HCT116 (cell line): ENCODE data around the gene HPD. TPM values are rescaled to one million over a fixed set of nuclear protein-coding genes. Genes with fewer than 3 reads are reported as not detected.

Source experiments
- ATAC-seq: fragments of 200-7000 bp; cut with Tn5 transposase; 2 replicates; pipeline ENCODE4 v1.9.1; 2020; ENCODE audit warnings: mild to moderate bottlenecking, moderate library complexity
- BruUV-seq: library from RNA; stranded (reverse); fragments of 400-500 nt; replicated peaks from 2 replicates; lab custom pipeline; 2021; lab: Mats Ljungman, UMichigan
- CTCF ChIA-PET: fragments of 300-600 bp; sonication (Branson Sonifier 250); formaldehyde crosslinking; loops from one replicate; lab custom pipeline; 2021; ENCODE audit warnings: antibody characterized with exemption; lab: Charles Lee
- POLR2A ChIA-PET: fragments of 300-600, 350-600 bp; sonication (Branson Sonifier 250); formaldehyde crosslinking; loops from one replicate; lab custom pipeline; 2021; ENCODE audit warnings: antibody characterized with exemption; lab: Charles Lee
- RAD21 ChIA-PET, 2 experiments: fragments of 300-600 bp; sonication (Branson Sonifier 250); formaldehyde crosslinking; loops; one replicate each; lab custom pipeline; 2023; ENCODE audit warnings: low total read pairs in 2 of 2; ENCODE audit not compliant: uncharacterized antibody in 2 of 2, unreplicated experiment in 2 of 2, low non-redundant PET in 1 of 2; lab: Charles Lee
- DNase-seq: peaks from one replicate; pipeline ENCODE4 v3.0.0-alpha.2; 2010; ENCODE audit warnings: low read depth, low spot score
- H2AFZ ChIP-seq: fragments of 200-600 bp; shearing (Covaris generic), sonication (generic); 2 replicates; pipeline ENCODE4 v1.6.1; 2017; ENCODE audit warnings: low read depth, mixed run types, mixed read lengths, antibody characterized with exemption, low read length; ENCODE audit not compliant: poor library complexity, severe bottlenecking
- H3K27ac ChIP-seq: 2 replicates; pipeline ENCODE4 v1.5.1; 2012; ENCODE audit warnings: low read depth, low read length
- H3K27me3 ChIP-seq: fragments of 200-600 bp; sonication (generic); 2 replicates; pipeline ENCODE4 v1.6.1; 2016; ENCODE audit warnings: mixed run types, low read length, mixed read lengths; ENCODE audit not compliant: insufficient read depth
- H3K36me3 ChIP-seq, 2 experiments: fragments of 200-500 bp in 1 of 2; fragments of 200-600 bp in 1 of 2; sonication (Bioruptor generic) in 1 of 2; sonication (generic) in 1 of 2; 2 replicates each; pipeline versions ENCODE4 v1.5.1 to v1.6.1; 2014 to 2016; ENCODE audit warnings: low read length in 2 of 2, inconsistent platforms in 1 of 2, mixed read lengths in 1 of 2, mixed run types in 1 of 2; ENCODE audit not compliant: insufficient read depth in 2 of 2, control insufficient read depth in 1 of 2
- H3K4me1 ChIP-seq, 2 experiments: fragments of 200-600 bp in 1 of 2; sonication (generic) in 1 of 2; 2 replicates each; pipeline versions ENCODE4 v1.5.1 to v1.6.1; 2012 to 2017; ENCODE audit warnings: low read length in 2 of 2, inconsistent platforms in 1 of 2, mild to moderate bottlenecking in 1 of 2, mixed read lengths in 1 of 2, mixed run types in 1 of 2, moderate library complexity in 1 of 2; ENCODE audit not compliant: insufficient read depth in 2 of 2, control insufficient read depth in 1 of 2
- H3K4me2 ChIP-seq: fragments of 200-600 bp; sonication (generic); 2 replicates; pipeline ENCODE4 v1.6.1; 2017; ENCODE audit warnings: mixed run types, low read length, mixed read lengths
- H3K4me3 ChIP-seq, 2 experiments: fragments of 200-600 bp in 1 of 2; sonication (generic) in 1 of 2; replicated peaks in 1 of 2; 2 replicates each; pipeline ENCODE4 v1.5.1; 2011 to 2016; ENCODE audit warnings: low read length in 2 of 2, control low read depth in 1 of 2, low read depth in 1 of 2, mild to moderate bottlenecking in 1 of 2, mixed read lengths in 1 of 2, mixed run types in 1 of 2
- H3K79me2 ChIP-seq: fragments of 200-600 bp; sonication (generic); 2 replicates; pipeline ENCODE4 v1.6.1; 2017; ENCODE audit warnings: mild to moderate bottlenecking, mixed run types, low read length, moderate library complexity, mixed read lengths; ENCODE audit not compliant: insufficient read depth
- H3K9ac ChIP-seq: fragments of 200-600 bp; sonication (generic); 2 replicates; pipeline ENCODE4 v1.6.1; 2016; ENCODE audit warnings: low read length, mixed read lengths
- H3K9me2 ChIP-seq: fragments of 200-600 bp; sonication (generic), shearing (Covaris generic); 2 replicates; pipeline ENCODE4 v1.6.1; 2017; ENCODE audit warnings: mixed run types, mild to moderate bottlenecking, moderate library complexity; ENCODE audit not compliant: insufficient read depth
- H3K9me3 ChIP-seq, 2 experiments: fragments of 200-500 bp in 1 of 2; fragments of 200-600 bp in 1 of 2; sonication (Bioruptor generic) in 1 of 2; sonication (generic) in 1 of 2; 2 replicates each; pipeline ENCODE4 v1.6.1; 2014 to 2017; ENCODE audit warnings: low read length in 2 of 2, mixed read lengths in 2 of 2, inconsistent platforms in 1 of 2, low read depth in 1 of 2, mild to moderate bottlenecking in 1 of 2, mixed run types in 1 of 2, moderate library complexity in 1 of 2; ENCODE audit not compliant: control insufficient read depth in 1 of 2, insufficient read depth in 1 of 2
- H4K20me1 ChIP-seq: fragments of 200-600 bp; sonication (generic), shearing (Covaris generic); 2 replicates; pipeline ENCODE4 v1.6.1; 2017; ENCODE audit warnings: mixed run types, mild to moderate bottlenecking, moderate library complexity; ENCODE audit not compliant: insufficient read depth
- CBX3 ChIP-seq: IDR thresholded peaks from 2 replicates; pipeline ENCODE4 v1.6.1; 2012; ENCODE audit warnings: low read depth
- ELF1 ChIP-seq: IDR thresholded peaks from 2 replicates; pipeline ENCODE4 v1.6.1; 2012; ENCODE audit warnings: low read depth, borderline replicate concordance
- POLR2AphosphoS5 ChIP-seq: IDR thresholded peaks from 2 replicates; pipeline ENCODE4 v1.6.1; 2011; ENCODE audit warnings: mild to moderate bottlenecking, low read depth, low read length, moderate library complexity
- RAD21 ChIP-seq: IDR thresholded peaks from 2 replicates; pipeline ENCODE4 v1.6.1; 2012; ENCODE audit warnings: low read depth, mild to moderate bottlenecking
- ZFX ChIP-seq: fragments of 450-650 bp; IDR thresholded peaks from 2 replicates; pipeline ENCODE4 v1.6.1; 2017
- intact Hi-C: fragments of 100-400 bp; cut with micrococcal nuclease; formaldehyde crosslinking; loops from 2 replicates; pipeline ENCODE4 v1.10.0; 2022
- total RNA-seq: library from RNA; stranded (reverse); gene quantifications from one replicate; pipeline ENCODE4 v1.2.1, GENCODE V29; 2021; ENCODE audit not compliant: unreplicated experiment
- TF ChIP-seq, protein P1 (sequence below), 3 experiments: fragments of 200-600 bp in 1 of 3; sonication (generic) in 1 of 3; IDR thresholded peaks in 2 of 3; conservative IDR thresholded peaks in 1 of 3; 2 replicates each; pipeline ENCODE4 v1.5.1; 2012 to 2017; ENCODE audit warnings: low read depth in 2 of 3, low read length in 2 of 3, antibody characterized with exemption in 1 of 3, borderline replicate concordance in 1 of 3, control low read depth in 1 of 3, mild to moderate bottlenecking in 1 of 3, mixed read lengths in 1 of 3, mixed run types in 1 of 3, moderate library complexity in 1 of 3; ENCODE audit not compliant: insufficient read depth in 1 of 3
- TF ChIP-seq, protein P2 (sequence below): IDR thresholded peaks from 2 replicates; pipeline ENCODE4 v1.6.1; 2012

HPD gene
- total RNA-seq, 1 experiment from 2014 or later: 1.1 TPM

DNA sequence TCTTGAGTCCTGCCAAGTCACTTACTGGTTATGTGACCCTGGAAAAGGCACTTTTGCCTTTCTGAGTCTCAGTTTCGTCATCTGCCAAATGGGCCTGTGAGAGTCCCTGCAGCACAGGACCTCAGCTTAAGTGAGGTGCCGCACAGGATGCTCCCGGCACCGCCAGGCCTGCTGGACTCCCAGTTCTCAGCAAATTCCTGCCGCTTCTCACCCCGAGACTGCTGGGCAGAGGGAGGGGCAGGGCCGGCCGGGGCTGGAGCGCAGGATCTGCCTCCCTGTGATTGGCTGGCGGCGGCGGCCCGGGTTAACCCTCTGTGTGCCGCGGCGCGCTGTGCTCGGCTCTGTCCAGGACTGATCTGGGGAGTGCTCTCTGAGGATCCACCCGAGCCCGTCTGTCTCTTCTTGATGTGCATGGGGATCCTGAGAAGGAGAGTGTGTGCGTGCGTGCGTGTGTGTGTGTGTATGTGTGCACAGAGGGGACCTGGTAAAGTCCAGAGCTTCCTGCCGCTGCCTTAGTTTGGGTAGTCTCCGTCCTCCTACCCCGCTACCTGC lies 46.3 kb downstream of the HPD start:
- Histone ChIP-seq H3K9me3 (no peaks in the 10 kb centered on the region), H3K27me3 (no peaks in the 10 kb centered on the region), H4K20me1 (no peaks in the 10 kb centered on the region), H3K79me2 (peaks cover 73% of the 10 kb centered on the region), H3K36me3 (peaks cover 24 to 26% of the 10 kb centered on the region in 2 experiments; a peak in 3 of 4 replicates), H3K9ac (peak overlapping the region; percentile 51; the same call in 1 of the 2 replicates), H3K27ac (peak overlapping the region; percentile 53), H3K4me1 (peaks cover 6 to 26% of the 10 kb centered on the region in 2 experiments), H3K9me2 (no peaks in the 10 kb centered on the region), H3K4me3 (peak overlapping the region; percentile 44 to 55), H3K4me2 (peak overlapping the region; percentile 76), H2AFZ (no peak overlapping the region)
- CTCF ChIA-PET: interaction anchor here (0.6 to 3.3 kb wide), 13 partner anchors 10 to 126 kb away, joined by 3 to 149 read pairs (median 4); partner anchors contain the start of genes PSMD9, RHOF and SETD1B
- BruUV-seq: no TSS peak
- no peak for TF ChIP-seq ELF1
- TF ChIP-seq POLR2AphosphoS5: peak; percentile 45; the same call in 1 of the 2 replicates
- RAD21 ChIA-PET: interaction anchor here (1.0 to 1.7 kb wide), 3 partner anchors 15 to 18 kb away, joined by 3 to 26 read pairs (median 22); partner anchors contain the start of gene RHOF (in 1 of the 2)
- DNase-seq (no peak), ATAC-seq (peak; percentile 85)
- POLR2A ChIA-PET: interaction anchor here (1.1 to 3.5 kb wide), 5 partner anchors 9 to 76 kb away, joined by 3 to 26 read pairs (median 5); partner anchors contain the start of genes PSMD9 and RHOF
- intact Hi-C loops: loop anchor here (1.0 kb wide), 2 partner anchors 18 to 76 kb away; partner anchors contain the start of gene PSMD9

DNA sequence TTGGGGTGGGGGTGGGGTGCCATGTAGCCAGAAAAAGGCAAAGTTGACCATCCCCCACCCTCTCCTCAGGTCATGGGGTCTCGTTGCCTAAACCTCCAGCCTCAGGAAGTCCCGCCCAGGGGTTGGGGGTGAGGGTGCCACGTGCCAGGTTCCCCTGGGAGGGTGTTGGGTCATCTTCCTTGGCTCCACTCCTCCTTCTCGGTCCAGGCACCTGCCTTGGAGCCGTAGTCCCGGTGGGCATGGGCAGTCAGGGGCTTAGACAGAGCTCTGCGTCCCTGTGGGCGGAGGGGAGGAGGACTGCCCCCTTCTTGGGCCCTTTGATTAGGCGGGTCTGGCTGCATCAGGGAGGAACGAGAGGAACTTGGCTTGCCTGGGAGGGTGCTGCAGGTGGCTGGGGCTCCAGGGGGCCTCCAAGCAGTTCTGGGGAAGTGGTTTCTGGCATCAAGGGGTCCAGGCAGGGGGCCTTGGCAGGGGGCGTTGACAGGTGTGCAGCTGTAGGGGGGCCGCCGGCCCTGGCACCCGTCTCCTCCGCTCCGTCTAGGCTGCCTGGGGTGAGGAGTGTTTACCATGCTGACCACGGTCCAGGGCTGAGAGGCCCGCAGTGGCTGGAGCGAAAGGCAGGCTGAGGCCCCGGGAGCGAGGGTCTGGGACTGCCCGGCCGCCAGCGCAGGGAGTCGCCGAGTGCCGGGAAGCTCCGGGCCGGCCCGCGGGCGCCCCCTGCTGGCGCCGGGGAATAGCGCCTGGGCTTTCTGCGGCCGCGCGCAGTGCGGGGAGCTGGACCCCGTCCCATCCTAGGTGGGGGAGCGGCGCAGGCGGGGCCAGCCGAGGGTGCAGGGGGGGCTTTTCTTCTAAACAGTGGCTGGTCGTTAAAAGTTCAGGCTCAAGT lies 47.0 kb downstream of the HPD start:
- Histone ChIP-seq H3K36me3 (peaks cover 26 to 29% of the 10 kb centered on the region in 2 experiments; a peak in 3 of 4 replicates), H4K20me1 (no peaks in the 10 kb centered on the region), H3K9me2 (no peaks in the 10 kb centered on the region), H3K79me2 (peaks cover 79% of the 10 kb centered on the region), H3K4me3 (peak overlapping the region; percentile 44 to 55), H3K27ac (peak overlapping the region; percentile 53), H2AFZ (no peak overlapping the region), H3K4me1 (peaks cover 6 to 27% of the 10 kb centered on the region in 2 experiments), H3K4me2 (peak overlapping the region; percentile 76)
- no peak for DNase-seq
- RAD21 ChIA-PET: interaction anchor here (1.0 to 1.7 kb wide), 3 partner anchors 14 to 17 kb away, joined by 3 to 26 read pairs (median 22); partner anchors contain the start of gene RHOF (in 1 of the 2)
- intact Hi-C loops: loop anchor here (1.0 kb wide), 2 partner anchors 17 to 77 kb away; partner anchors contain the start of gene PSMD9
- no TSS peak for BruUV-seq
- CTCF ChIA-PET: interaction anchor here (0.6 to 3.3 kb wide), 14 partner anchors 10 to 125 kb away, joined by 3 to 149 read pairs (median 4); partner anchors contain the start of genes PSMD9, RHOF and SETD1B
- TF ChIP-seq ZFX: no peak
- TF ChIP-seq, protein P1, sequence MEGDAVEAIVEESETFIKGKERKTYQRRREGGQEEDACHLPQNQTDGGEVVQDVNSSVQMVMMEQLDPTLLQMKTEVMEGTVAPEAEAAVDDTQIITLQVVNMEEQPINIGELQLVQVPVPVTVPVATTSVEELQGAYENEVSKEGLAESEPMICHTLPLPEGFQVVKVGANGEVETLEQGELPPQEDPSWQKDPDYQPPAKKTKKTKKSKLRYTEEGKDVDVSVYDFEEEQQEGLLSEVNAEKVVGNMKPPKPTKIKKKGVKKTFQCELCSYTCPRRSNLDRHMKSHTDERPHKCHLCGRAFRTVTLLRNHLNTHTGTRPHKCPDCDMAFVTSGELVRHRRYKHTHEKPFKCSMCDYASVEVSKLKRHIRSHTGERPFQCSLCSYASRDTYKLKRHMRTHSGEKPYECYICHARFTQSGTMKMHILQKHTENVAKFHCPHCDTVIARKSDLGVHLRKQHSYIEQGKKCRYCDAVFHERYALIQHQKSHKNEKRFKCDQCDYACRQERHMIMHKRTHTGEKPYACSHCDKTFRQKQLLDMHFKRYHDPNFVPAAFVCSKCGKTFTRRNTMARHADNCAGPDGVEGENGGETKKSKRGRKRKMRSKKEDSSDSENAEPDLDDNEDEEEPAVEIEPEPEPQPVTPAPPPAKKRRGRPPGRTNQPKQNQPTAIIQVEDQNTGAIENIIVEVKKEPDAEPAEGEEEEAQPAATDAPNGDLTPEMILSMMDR (IDR thresholded peaks at IDR 0.05 in 2 of 3, conservative IDR thresholded peaks at IDR 0.05 in 1 of 3; ENCODE audit: borderline replicate concordance in 1 of 3, insufficient read depth in 1 of 3, low read depth in 2 of 3, low read length in 2 of 3): peak; percentile 86 to 96 (median 90)
- TF ChIP-seq CBX3: no peak
- TF ChIP-seq, protein P2, sequence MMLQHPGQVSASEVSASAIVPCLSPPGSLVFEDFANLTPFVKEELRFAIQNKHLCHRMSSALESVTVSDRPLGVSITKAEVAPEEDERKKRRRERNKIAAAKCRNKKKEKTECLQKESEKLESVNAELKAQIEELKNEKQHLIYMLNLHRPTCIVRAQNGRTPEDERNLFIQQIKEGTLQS: no peak
- peak; percentile 87 for TF ChIP-seq RAD21
- TF ChIP-seq, all 23 proteins: peak for 2
- Histone ChIP-seq H3K9me3 (no peaks in the 10 kb centered on the region), H3K9ac (peak overlapping the region; percentile 51), H3K27me3 (no peaks in the 10 kb centered on the region)
- ATAC-seq: peak; percentile 91
- POLR2A ChIA-PET: interaction anchor here (1.1 to 3.5 kb wide), 5 partner anchors 9 to 77 kb away, joined by 3 to 26 read pairs (median 5); partner anchors contain the start of genes PSMD9 and RHOF
